NB4 (cell line): Measurements from ENCODE around the gene ABCD4.

ENCODE experiments used
- MAX ChIP-seq: IDR thresholded peaks from 2 replicates; pipeline ENCODE4 v1.6.1; 2011; ENCODE audit warnings: low read depth, low read length
- MYC ChIP-seq: IDR thresholded peaks from 2 replicates; pipeline ENCODE4 v1.6.1; 2011; ENCODE audit warnings: low read depth, low read length
- POLR2A ChIP-seq: IDR thresholded peaks from 2 replicates; pipeline ENCODE4 v1.6.1; 2011; ENCODE audit warnings: mild to moderate bottlenecking; ENCODE audit not compliant: insufficient read length; ENCODE audit errors: extremely low read depth
- TF ChIP-seq, protein P1 (sequence below): IDR thresholded peaks from one replicate; pipeline ENCODE4 v1.5.1; 2012; ENCODE audit warnings: low read depth, low read length

- TF ChIP-seq, protein P1, sequence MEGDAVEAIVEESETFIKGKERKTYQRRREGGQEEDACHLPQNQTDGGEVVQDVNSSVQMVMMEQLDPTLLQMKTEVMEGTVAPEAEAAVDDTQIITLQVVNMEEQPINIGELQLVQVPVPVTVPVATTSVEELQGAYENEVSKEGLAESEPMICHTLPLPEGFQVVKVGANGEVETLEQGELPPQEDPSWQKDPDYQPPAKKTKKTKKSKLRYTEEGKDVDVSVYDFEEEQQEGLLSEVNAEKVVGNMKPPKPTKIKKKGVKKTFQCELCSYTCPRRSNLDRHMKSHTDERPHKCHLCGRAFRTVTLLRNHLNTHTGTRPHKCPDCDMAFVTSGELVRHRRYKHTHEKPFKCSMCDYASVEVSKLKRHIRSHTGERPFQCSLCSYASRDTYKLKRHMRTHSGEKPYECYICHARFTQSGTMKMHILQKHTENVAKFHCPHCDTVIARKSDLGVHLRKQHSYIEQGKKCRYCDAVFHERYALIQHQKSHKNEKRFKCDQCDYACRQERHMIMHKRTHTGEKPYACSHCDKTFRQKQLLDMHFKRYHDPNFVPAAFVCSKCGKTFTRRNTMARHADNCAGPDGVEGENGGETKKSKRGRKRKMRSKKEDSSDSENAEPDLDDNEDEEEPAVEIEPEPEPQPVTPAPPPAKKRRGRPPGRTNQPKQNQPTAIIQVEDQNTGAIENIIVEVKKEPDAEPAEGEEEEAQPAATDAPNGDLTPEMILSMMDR = no peak
- TF ChIP-seq MYC = no peak
- no peak for TF ChIP-seq POLR2A
- TF ChIP-seq MAX = no peak
Measured at GRCh38 chr14:74301594-74302151, 1.1 kb downstream of the ABCD4 start.
